ENCODE measurements around the gene HRH4. TPM values are rescaled to one million over a fixed set of nuclear protein-coding genes. Genes with fewer than 3 reads are reported as not detected.

HRH4 gene, protein sequence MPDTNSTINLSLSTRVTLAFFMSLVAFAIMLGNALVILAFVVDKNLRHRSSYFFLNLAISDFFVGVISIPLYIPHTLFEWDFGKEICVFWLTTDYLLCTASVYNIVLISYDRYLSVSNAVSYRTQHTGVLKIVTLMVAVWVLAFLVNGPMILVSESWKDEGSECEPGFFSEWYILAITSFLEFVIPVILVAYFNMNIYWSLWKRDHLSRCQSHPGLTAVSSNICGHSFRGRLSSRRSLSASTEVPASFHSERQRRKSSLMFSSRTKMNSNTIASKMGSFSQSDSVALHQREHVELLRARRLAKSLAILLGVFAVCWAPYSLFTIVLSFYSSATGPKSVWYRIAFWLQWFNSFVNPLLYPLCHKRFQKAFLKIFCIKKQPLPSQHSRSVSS
- under 0.01 TPM in 2 replicates for total RNA-seq

DNA sequence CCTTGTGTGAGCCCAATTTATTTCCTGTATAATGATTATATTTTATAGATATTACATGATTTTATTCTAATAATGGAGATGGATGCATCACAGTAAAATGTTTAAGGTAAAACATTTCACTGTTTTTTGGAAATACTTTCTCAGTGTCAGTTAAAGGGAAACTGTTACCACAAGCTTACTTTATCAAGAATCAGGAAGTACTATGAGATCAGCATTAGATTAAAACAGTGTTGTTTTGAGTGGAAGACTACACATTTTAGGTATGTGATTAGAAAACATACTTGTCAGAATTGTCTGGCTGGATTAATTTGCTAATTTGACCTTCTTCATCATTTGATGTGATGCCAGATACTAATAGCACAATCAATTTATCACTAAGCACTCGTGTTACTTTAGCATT, at the start of gene HRH4:
HRH4 (plus strand) TSS at position 250 of the 400 bp plus-strand sequence; CDS start at position 342, 92 bp downstream.

DNA sequence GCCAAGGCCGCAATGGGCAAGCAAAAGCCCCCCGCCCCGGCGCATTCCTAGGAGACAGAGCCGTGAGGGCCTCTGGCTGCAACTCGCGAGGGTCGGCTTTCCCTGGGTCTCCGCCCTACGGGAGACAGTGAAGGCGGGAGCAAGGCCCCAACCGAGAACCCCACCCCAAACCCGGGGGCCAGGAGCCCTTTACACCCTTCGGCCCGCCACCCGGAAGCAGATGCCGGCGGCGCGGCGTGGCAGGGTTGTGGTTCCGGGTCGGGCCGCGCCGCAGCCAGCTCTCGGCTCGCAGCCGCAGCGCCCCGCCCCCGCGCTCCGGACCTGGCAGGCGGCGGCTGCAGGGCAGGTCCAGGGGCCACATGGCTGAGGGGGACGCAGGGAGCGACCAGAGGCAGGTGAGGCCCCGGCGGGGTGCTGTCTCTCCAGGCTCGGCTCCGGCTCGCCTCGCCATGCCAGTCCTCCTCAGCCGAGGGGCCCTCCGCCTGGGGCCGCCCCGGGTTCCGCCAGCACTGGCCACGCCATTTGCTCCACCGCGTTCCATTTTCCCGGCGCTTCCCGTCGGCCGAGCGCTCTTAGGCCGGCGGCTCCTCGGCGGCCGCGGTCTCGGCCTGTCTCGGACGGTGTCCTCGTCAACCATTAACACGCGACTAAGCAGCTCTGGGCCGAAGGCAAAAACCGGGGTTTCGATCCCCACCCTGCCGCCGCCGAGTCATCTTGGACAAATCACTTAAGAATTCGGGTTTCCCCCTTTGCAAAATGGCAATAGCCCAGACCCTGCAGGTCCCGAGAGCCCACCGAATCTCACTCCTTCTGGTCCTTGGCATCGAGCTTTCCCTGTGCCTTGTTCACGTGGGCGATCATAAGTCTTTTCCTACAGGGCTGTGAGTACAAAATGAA, 33.8 kb upstream of the HRH4 start, which contains the start of gene IMPACT:
IMPACT (plus strand) TSS at position 273 of the 897 bp plus-strand sequence; CDS start at position 360, 87 bp downstream.

Other genes with a start within 250 kb of the HRH4 start
- 59.2 and 63.6 TPM in 2 replicates for gene OSBPL1A, start 62.8 kb upstream of the HRH4 start, total RNA-seq
- gene IMPACT, start 34.0 kb upstream of the HRH4 start, total RNA-seq = 29.8 and 30.1 TPM in 2 replicates